K562 (cell line): ENCODE data around the gene KLK14. TPM values are rescaled to one million over a fixed set of nuclear protein-coding genes. Genes with fewer than 3 reads are reported as not detected.

Experiments used
- ATAC-seq: fragments of 200-7000 bp; cut with Tn5 transposase; 3 replicates; pipeline ENCODE4 v1.9.1; 2020; ENCODE audit warnings: moderate library complexity
- BruUV-seq: library from RNA; stranded (reverse); fragments of 400-500 nt; replicated peaks from 2 replicates; lab custom pipeline; 2021; lab: Mats Ljungman, UMichigan
- CTCF ChIA-PET: fragments of 300-600 bp; formaldehyde crosslinking; extraction: SDS; loops from one replicate; lab custom pipeline; 2021; ENCODE audit warnings: low intra/inter-chr PET ratio; lab: Yijun Ruan, JAX
- POLR2A ChIA-PET: fragments of 300-600, 350-650 bp; sonication (Branson Sonifier 250); formaldehyde crosslinking; extraction: SDS; loops from one replicate; lab custom pipeline; 2021; ENCODE audit warnings: antibody characterized with exemption, inconsistent platforms; lab: Yijun Ruan, JAX
- DNase-seq, 4 experiments: peaks; one replicate each; pipeline versions ENCODE4 v3.0.0 to v3.0.0-alpha.2; 2011 to 2018; ENCODE audit warnings: low spot score in 3 of 4, mixed read lengths in 3 of 4; ENCODE audit errors: extremely low read depth in 1 of 4
- FAIRE-seq: peaks from 2 replicates; lab custom pipeline; 2011; peaks lifted over from hg19 to GRCh38; lab: Jason Lieb, UNC
- H2AFZ ChIP-seq: 2 replicates; pipeline ENCODE4 v1.6.0; 2011; ENCODE audit warnings: low read depth, low read length, control low read depth, inconsistent platforms
- H3K27ac ChIP-seq: fragments of 200-600 bp; 3 replicates; pipeline ENCODE4 v1.8.0; 2011; ENCODE audit warnings: low read depth, mild to moderate bottlenecking, control low read depth, inconsistent platforms, low read length, moderate library complexity, mixed read lengths; ENCODE audit errors: extremely low read depth
- H3K27me3 ChIP-seq, 2 experiments: fragments of 300-600 bp in 1 of 2; 2 replicates in 1 of 2; 3 replicates in 1 of 2; pipeline versions ENCODE4 v1.6.0 to v1.8.0; 2011; ENCODE audit warnings: inconsistent platforms in 2 of 2, low read length in 2 of 2, mild to moderate bottlenecking in 1 of 2, mixed read lengths in 1 of 2, moderate library complexity in 1 of 2; ENCODE audit not compliant: control insufficient read depth in 2 of 2, insufficient read depth in 2 of 2
- H3K36me3 ChIP-seq: fragments of 300-600 bp; 3 replicates; pipeline ENCODE4 v1.8.0; 2011; ENCODE audit warnings: mild to moderate bottlenecking, low read length, inconsistent platforms; ENCODE audit not compliant: control insufficient read depth, insufficient read depth
- H3K4me1 ChIP-seq, 2 experiments: fragments of 200-600 bp in 1 of 2; replicated peaks in 1 of 2; 2 replicates in 1 of 2; 3 replicates in 1 of 2; pipeline versions ENCODE4 v1.5.1 to v1.8.0; 2011; ENCODE audit warnings: inconsistent platforms in 2 of 2, low read length in 2 of 2, mild to moderate bottlenecking in 1 of 2, mixed read lengths in 1 of 2, moderate library complexity in 1 of 2; ENCODE audit not compliant: control insufficient read depth in 2 of 2, insufficient read depth in 2 of 2
- H3K4me2 ChIP-seq: 2 replicates; pipeline ENCODE4 v1.6.1; 2011; ENCODE audit warnings: low read length, control low read depth, inconsistent platforms, mixed read lengths; ENCODE audit not compliant: insufficient read depth
- H3K4me3 ChIP-seq: fragments of 200-600 bp; sonication (generic), shearing (Covaris generic); 2 replicates; pipeline ENCODE4 v1.5.1; 2016; ENCODE audit warnings: control low read depth, inconsistent platforms
- H3K79me2 ChIP-seq: fragments of 200-600 bp; 3 replicates; pipeline ENCODE4 v1.8.0; 2011; ENCODE audit warnings: low read length, inconsistent platforms; ENCODE audit not compliant: control insufficient read depth, insufficient read depth
- H3K9ac ChIP-seq, 2 experiments: 2 replicates each; pipeline versions ENCODE4 v1.6.0 to v1.6.1; 2011; ENCODE audit warnings: low read depth in 2 of 2, low read length in 2 of 2, control low read depth in 1 of 2, inconsistent platforms in 1 of 2, mild to moderate bottlenecking in 1 of 2, mixed read lengths in 1 of 2; ENCODE audit not compliant: insufficient read depth in 1 of 2
- H3K9me1 ChIP-seq: one replicate; pipeline ENCODE4 v1.6.0; 2011; ENCODE audit warnings: inconsistent platforms, mild to moderate bottlenecking, low read length, moderate library complexity; ENCODE audit not compliant: control insufficient read depth, insufficient read depth
- H3K9me3 ChIP-seq: replicated peaks from 2 replicates; pipeline ENCODE4 v1.5.1; 2011; ENCODE audit warnings: low read depth, low read length, inconsistent platforms; ENCODE audit not compliant: control insufficient read depth, insufficient read depth
- H4K20me1 ChIP-seq: replicated peaks from 2 replicates; pipeline ENCODE4 v1.6.1; 2011; ENCODE audit warnings: low read length, inconsistent platforms, mixed read lengths; ENCODE audit not compliant: control insufficient read depth, insufficient read depth
- BACH1 ChIP-seq: fragments of 200-800 bp; sonication (Bioruptor generic); IDR thresholded peaks from 2 replicates; pipeline ENCODE4 v1.6.1; 2016; ENCODE audit warnings: missing genetic modification characterization, missing compliant biosample characterization
- CBFA2T3 ChIP-seq: fragments of 450-650 bp; IDR thresholded peaks from 2 replicates; pipeline ENCODE4 v1.6.1; 2017
- ELF2 ChIP-seq: fragments of 250-450 bp; sonication (Bioruptor Pico); IDR thresholded peaks from 2 replicates; pipeline ENCODE4 v1.5.0; 2021; ENCODE audit warnings: mild to moderate bottlenecking
- FOXP1 ChIP-seq: sonication (generic); formaldehyde crosslinking; IDR thresholded peaks from 2 replicates; pipeline ENCODE4 v1.8.0; 2022; ENCODE audit warnings: mild to moderate bottlenecking, missing genetic modification reagents
- MEF2A ChIP-seq: IDR thresholded peaks from 2 replicates; pipeline ENCODE4 v1.6.1; 2011; ENCODE audit warnings: low read depth, mild to moderate bottlenecking, low read length, moderate library complexity; ENCODE audit not compliant: control insufficient read depth
- MTA3 ChIP-seq: fragments of 450-650 bp; formaldehyde crosslinking; IDR thresholded peaks from 2 replicates; pipeline ENCODE4 v1.6.1; 2017; ENCODE audit warnings: mild to moderate bottlenecking, borderline replicate concordance
- NR2C1 ChIP-seq, 2 experiments: fragments of 450-650 bp; IDR thresholded peaks; 2 replicates each; pipeline ENCODE4 v1.6.1; 2017; ENCODE audit warnings: mild to moderate bottlenecking in 2 of 2, antibody characterized with exemption in 1 of 2, inconsistent platforms in 1 of 2, missing compliant biosample characterization in 1 of 2, missing genetic modification characterization in 1 of 2
- PHTF2 ChIP-seq: fragments of 250-450 bp; sonication (Bioruptor Pico); IDR thresholded peaks from 2 replicates; pipeline ENCODE4 v1.5.0; 2021; ENCODE audit warnings: mild to moderate bottlenecking
- SAP30 ChIP-seq: fragments of 200-600 bp; sonication (generic); IDR thresholded peaks from 2 replicates; pipeline ENCODE4 v1.6.1; 2012; ENCODE audit warnings: borderline replicate concordance, low read depth, mild to moderate bottlenecking, moderate library complexity, low read length, control low read depth, inconsistent platforms; ENCODE audit not compliant: insufficient read depth, poor library complexity, severe bottlenecking
- YY1 ChIP-seq, 3 experiments: IDR thresholded peaks; 2 replicates each; pipeline ENCODE4 v1.6.1; 2011; ENCODE audit warnings: low read length in 2 of 3, mild to moderate bottlenecking in 2 of 3, moderate library complexity in 2 of 3, borderline replicate concordance in 1 of 3, control low read depth in 1 of 3, low read depth in 1 of 3; ENCODE audit not compliant: insufficient read depth in 3 of 3, insufficient replicate concordance in 2 of 3, control insufficient read depth in 1 of 3, insufficient read length in 1 of 3; ENCODE audit errors: extremely low read depth in 1 of 3
- ZBTB40 ChIP-seq, 2 experiments: fragments of 450-650 bp in 1 of 2; sonication (generic) in 1 of 2; formaldehyde crosslinking in 1 of 2; IDR thresholded peaks; 2 replicates each; pipeline versions ENCODE4 v1.7.1 to v1.9.0; 2016 to 2022; ENCODE audit warnings: inconsistent platforms in 1 of 2, mild to moderate bottlenecking in 1 of 2, missing genetic modification reagents in 1 of 2
- ZNF24 ChIP-seq: fragments of 450-650 bp; IDR thresholded peaks from 2 replicates; pipeline ENCODE4 v1.6.1; 2016
- ZNF57 ChIP-seq: fragments of 450-650 bp; formaldehyde crosslinking; IDR thresholded peaks from 2 replicates; pipeline ENCODE4 v1.4.0; 2020; ENCODE audit warnings: mild to moderate bottlenecking, moderate library complexity
- ZNF764 ChIP-seq: fragments of 250-450 bp; sonication (Bioruptor Pico); IDR thresholded peaks from 2 replicates; pipeline ENCODE4 v1.4.0; 2020; ENCODE audit warnings: low read depth, mild to moderate bottlenecking, moderate library complexity
- WGBS: fragments of 100-300 bp; shearing (Covaris generic); methylation state at CpG from one replicate; pipeline ENCODE4 v1.1.6; 2016; ENCODE audit warnings: low coverage, mixed read lengths; ENCODE audit not compliant: insufficient coverage; ENCODE audit errors: missing lambda C conversion rate; 5-methylcytosine and 5-hydroxymethylcytosine counted together
- in situ Hi-C: fragments of 300-500 bp; cut with MboI; formaldehyde crosslinking; loops from 4 replicates; pipeline ENCODE4 v1.15.0; 2018; ENCODE audit warnings: inconsistent platforms, mixed read lengths
- intact Hi-C: fragments of 100-400 bp; cut with micrococcal nuclease; formaldehyde crosslinking; loops from 2 replicates; pipeline ENCODE4 v1.14.2; 2022
- polyA plus RNA-seq, 8 experiments: library from polyadenylated mRNA; depleted of rRNA in 4 of 8; stranded (reverse) in 5 of 8; unstranded in 3 of 8; fragments of >200 nt; fragmentation: Nextera tagmentation in 2 of 8; fragmentation: Illumina TruSeq in 1 of 8; extraction: Ambion mirVana in 2 of 8; extraction: Trizol in 1 of 8; gene quantifications; 2 replicates each; pipeline versions ENCODE4 v1.2.1 to v1.2.3, GENCODE V29; 2011 to 2014; ENCODE audit warnings: inconsistent platforms in 1 of 8, missing spikeins in 1 of 8
- total RNA-seq, 7 experiments: library from RNA; depleted of rRNA in 6 of 7; stranded (reverse); fragments of >200 nt in 6 of 7; fragmentation: Illumina TruSeq in 2 of 7; extraction: Trizol in 2 of 7; gene quantifications; 2 replicates each; pipeline versions ENCODE4 v1.2.1 to v1.2.3, GENCODE V29; 2011 to 2021; ENCODE audit warnings: low replicate concordance in 1 of 7

KLK14 gene
- total and polyA plus RNA-seq, 9 of the 15 experiments (the other 6 are each of a cell fraction or from before 2014, with no cell fraction given) = not detected

GRCh38 chr19:51103926-51104341 is 21.2 kb upstream of the KLK14 start:
- Histone ChIP-seq H3K9me3 (no peaks in the 10 kb centered on the region), H3K9me1 (no peaks in the 10 kb centered on the region), H2AFZ (no peak overlapping the region), H3K4me1 (peaks cover 8 to 19% of the 10 kb centered on the region in 2 experiments; a peak in 4 of 5 replicates), H3K9ac (no peak overlapping the region; a peak in 1 of 4 replicates), H3K4me3 (no peak overlapping the region), H3K27me3 (no peaks in the 10 kb centered on the region), H3K27ac (no peak overlapping the region), H3K4me2 (no peak overlapping the region), H4K20me1 (no peaks in the 10 kb centered on the region), H3K36me3 (peaks cover 39% of the 10 kb centered on the region; the same call in 2 of the 3 replicates), H3K79me2 (peaks cover 32% of the 10 kb centered on the region)
- POLR2A ChIA-PET = no interaction called here
- CTCF ChIA-PET = no interaction called here
- in situ Hi-C loops = no loop called here
- no peak for ATAC-seq
- no TSS peak for BruUV-seq
- no peak for DNase-seq
- 96% methylated on average over 13 of the region's 49 CpGs for WGBS
- intact Hi-C loops = no loop called here
- no peak for FAIRE-seq
- TF ChIP-seq BACH1 = no peak
- TF ChIP-seq ZBTB40 (IDR thresholded peaks at IDR 0.05) = no peak
- TF ChIP-seq ZBTB40 (CRISPR knock-in tag; IDR thresholded peaks at IDR 0.05) = no peak
- TF ChIP-seq PHTF2 (CRISPR knock-in tag) = no peak
- TF ChIP-seq MTA3 = no peak
- TF ChIP-seq FOXP1 (CRISPR knock-in tag) = no peak
- no peak for TF ChIP-seq NR2C1 (IDR thresholded peaks at IDR 0.05)
- TF ChIP-seq NR2C1 (tag; IDR thresholded peaks at IDR 0.05) = no peak
- TF ChIP-seq CBFA2T3 = no peak
- TF ChIP-seq ZNF57 (CRISPR knock-in tag) = no peak
- no peak for TF ChIP-seq SAP30
- no peak for TF ChIP-seq ZNF764 (CRISPR knock-in tag)
- no peak for TF ChIP-seq YY1 (IDR thresholded peaks at IDR 0.05; ENCODE audit: borderline replicate concordance in 1 of 3, control insufficient read depth in 1 of 3, extremely low read depth in 1 of 3, insufficient read depth in 3 of 3, insufficient read length in 1 of 3, insufficient replicate concordance in 2 of 3, low read depth in 1 of 3, low read length in 2 of 3)
- no peak for TF ChIP-seq ELF2 (CRISPR knock-in tag)
- no peak for TF ChIP-seq ZNF24
- TF ChIP-seq MEF2A = no peak
